ENCODE data around the gene SLC44A2.

DNA sequence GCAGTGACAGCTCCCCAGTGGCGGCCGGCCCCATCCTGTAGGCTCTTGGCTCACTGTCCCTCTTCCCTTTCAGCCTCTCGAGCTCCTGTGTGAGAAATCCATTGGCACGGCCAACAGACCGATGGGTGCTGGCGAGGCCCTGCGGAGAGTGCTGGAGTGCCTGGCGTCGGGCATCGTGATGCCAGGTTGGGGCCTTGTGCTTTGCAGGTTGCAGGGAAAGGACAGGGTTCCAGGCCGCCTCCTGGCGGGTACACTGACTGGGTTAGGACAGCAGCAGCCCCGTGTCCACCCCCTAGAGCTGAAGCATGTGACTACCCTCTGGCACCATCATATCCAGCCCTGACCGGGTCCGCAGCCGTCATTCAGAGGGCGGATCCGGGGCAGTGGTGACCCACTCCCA is 54.4 kb downstream of the SLC44A2 start:
- TF ChIP-seq POLR2A (IDR thresholded peaks at IDR 0.05): no peak
- TF ChIP-seq, protein P1, sequence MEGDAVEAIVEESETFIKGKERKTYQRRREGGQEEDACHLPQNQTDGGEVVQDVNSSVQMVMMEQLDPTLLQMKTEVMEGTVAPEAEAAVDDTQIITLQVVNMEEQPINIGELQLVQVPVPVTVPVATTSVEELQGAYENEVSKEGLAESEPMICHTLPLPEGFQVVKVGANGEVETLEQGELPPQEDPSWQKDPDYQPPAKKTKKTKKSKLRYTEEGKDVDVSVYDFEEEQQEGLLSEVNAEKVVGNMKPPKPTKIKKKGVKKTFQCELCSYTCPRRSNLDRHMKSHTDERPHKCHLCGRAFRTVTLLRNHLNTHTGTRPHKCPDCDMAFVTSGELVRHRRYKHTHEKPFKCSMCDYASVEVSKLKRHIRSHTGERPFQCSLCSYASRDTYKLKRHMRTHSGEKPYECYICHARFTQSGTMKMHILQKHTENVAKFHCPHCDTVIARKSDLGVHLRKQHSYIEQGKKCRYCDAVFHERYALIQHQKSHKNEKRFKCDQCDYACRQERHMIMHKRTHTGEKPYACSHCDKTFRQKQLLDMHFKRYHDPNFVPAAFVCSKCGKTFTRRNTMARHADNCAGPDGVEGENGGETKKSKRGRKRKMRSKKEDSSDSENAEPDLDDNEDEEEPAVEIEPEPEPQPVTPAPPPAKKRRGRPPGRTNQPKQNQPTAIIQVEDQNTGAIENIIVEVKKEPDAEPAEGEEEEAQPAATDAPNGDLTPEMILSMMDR (IDR thresholded peaks at IDR 0.05): no peak

All from gastroesophageal sphincter (tissue), 3 donors.